ENCODE data around the gene CD63. TPM values are rescaled to one million over a fixed set of nuclear protein-coding genes. Genes with fewer than 3 reads are reported as not detected.

The CD63 gene
- total and polyA plus RNA-seq, 2 of the 13 experiments (the other 11 are each of a cell fraction or from before 2014, with no cell fraction given): 234 to 277 TPM

DNA sequence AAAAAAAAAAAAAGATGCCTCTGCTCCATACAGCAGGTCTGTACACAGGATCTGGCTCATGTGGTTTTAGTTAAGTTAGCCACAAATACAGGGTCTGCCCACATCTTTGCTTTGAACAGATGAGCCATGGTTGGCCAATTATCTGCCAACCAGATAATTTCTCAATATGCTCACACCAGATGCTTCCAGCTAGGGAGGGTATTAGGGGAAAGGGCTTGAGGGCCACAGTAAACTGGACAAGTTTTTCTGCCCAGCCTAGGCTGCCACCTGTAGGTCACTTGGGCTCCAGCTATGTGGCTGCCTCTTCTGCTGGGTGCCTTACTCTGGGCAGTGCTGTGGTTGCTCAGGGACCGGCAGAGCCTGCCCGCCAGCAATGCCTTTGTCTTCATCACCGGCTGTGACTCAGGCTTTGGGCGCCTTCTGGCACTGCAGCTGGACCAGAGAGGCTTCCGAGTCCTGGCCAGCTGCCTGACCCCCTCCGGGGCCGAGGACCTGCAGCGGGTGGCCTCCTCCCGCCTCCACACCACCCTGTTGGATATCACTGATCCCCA is 7.8 kb downstream of the CD63 start (continued):
- TF ChIP-seq, protein P1, sequence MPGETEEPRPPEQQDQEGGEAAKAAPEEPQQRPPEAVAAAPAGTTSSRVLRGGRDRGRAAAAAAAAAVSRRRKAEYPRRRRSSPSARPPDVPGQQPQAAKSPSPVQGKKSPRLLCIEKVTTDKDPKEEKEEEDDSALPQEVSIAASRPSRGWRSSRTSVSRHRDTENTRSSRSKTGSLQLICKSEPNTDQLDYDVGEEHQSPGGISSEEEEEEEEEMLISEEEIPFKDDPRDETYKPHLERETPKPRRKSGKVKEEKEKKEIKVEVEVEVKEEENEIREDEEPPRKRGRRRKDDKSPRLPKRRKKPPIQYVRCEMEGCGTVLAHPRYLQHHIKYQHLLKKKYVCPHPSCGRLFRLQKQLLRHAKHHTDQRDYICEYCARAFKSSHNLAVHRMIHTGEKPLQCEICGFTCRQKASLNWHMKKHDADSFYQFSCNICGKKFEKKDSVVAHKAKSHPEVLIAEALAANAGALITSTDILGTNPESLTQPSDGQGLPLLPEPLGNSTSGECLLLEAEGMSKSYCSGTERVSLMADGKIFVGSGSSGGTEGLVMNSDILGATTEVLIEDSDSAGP (CRISPR knock-in tag; IDR thresholded peaks at IDR 0.05; ENCODE audit: borderline replicate concordance): peak; percentile 54; the same call in 1 of the 2 replicates
- TF ChIP-seq, protein P2, sequence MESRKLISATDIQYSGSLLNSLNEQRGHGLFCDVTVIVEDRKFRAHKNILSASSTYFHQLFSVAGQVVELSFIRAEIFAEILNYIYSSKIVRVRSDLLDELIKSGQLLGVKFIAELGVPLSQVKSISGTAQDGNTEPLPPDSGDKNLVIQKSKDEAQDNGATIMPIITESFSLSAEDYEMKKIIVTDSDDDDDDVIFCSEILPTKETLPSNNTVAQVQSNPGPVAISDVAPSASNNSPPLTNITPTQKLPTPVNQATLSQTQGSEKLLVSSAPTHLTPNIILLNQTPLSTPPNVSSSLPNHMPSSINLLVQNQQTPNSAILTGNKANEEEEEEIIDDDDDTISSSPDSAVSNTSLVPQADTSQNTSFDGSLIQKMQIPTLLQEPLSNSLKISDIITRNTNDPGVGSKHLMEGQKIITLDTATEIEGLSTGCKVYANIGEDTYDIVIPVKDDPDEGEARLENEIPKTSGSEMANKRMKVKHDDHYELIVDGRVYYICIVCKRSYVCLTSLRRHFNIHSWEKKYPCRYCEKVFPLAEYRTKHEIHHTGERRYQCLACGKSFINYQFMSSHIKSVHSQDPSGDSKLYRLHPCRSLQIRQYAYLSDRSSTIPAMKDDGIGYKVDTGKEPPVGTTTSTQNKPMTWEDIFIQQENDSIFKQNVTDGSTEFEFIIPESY (CRISPR knock-in tag; IDR thresholded peaks at IDR 0.05): peak; percentile 88
- TF ChIP-seq BRD4 (CRISPR knock-in tag; IDR thresholded peaks at IDR 0.05): no peak
- TF ChIP-seq STAG1 (CRISPR knock-in tag; IDR thresholded peaks at IDR 0.05): peak; percentile 80
- TF ChIP-seq SMC3 (IDR thresholded peaks at IDR 0.05; ENCODE audit: low read length): peak; percentile 66
- no peak for TF ChIP-seq ZNF724P (CRISPR knock-in tag; IDR thresholded peaks at IDR 0.05; ENCODE audit: borderline replicate concordance)
- no peak for TF ChIP-seq MIER3 (CRISPR knock-in tag; IDR thresholded peaks at IDR 0.05; ENCODE audit: borderline replicate concordance)
- 0 out of 2 replicates have a peak, but pooled peaks have one; percentile 6 for TF ChIP-seq BHLHE40 (IDR thresholded peaks at IDR 0.05; ENCODE audit: low read length)
- no peak for TF ChIP-seq ZNF234 (CRISPR knock-in tag; conservative IDR thresholded peaks at IDR 0.05)
- TF ChIP-seq, protein P3, sequence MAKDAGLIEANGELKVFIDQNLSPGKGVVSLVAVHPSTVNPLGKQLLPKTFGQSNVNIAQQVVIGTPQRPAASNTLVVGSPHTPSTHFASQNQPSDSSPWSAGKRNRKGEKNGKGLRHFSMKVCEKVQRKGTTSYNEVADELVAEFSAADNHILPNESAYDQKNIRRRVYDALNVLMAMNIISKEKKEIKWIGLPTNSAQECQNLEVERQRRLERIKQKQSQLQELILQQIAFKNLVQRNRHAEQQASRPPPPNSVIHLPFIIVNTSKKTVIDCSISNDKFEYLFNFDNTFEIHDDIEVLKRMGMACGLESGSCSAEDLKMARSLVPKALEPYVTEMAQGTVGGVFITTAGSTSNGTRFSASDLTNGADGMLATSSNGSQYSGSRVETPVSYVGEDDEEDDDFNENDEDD (CRISPR knock-in tag; IDR thresholded peaks at IDR 0.05; ENCODE audit: borderline replicate concordance): no peak
- TF ChIP-seq ZNF343 (CRISPR knock-in tag; IDR thresholded peaks at IDR 0.05): 0 out of 2 replicates have a peak, but pooled peaks have one; percentile 50
- TF ChIP-seq, protein P4, sequence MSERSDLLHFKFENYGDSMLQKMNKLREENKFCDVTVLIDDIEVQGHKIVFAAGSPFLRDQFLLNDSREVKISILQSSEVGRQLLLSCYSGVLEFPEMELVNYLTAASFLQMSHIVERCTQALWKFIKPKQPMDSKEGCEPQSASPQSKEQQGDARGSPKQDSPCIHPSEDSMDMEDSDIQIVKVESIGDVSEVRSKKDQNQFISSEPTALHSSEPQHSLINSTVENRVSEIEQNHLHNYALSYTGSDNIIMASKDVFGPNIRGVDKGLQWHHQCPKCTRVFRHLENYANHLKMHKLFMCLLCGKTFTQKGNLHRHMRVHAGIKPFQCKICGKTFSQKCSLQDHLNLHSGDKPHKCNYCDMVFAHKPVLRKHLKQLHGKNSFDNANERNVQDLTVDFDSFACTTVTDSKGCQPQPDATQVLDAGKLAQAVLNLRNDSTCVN (CRISPR knock-in tag; IDR thresholded peaks at IDR 0.05; ENCODE audit: borderline replicate concordance): 0 out of 2 replicates have a peak, but pooled peaks have one; percentile 22
- TF ChIP-seq, protein P5, sequence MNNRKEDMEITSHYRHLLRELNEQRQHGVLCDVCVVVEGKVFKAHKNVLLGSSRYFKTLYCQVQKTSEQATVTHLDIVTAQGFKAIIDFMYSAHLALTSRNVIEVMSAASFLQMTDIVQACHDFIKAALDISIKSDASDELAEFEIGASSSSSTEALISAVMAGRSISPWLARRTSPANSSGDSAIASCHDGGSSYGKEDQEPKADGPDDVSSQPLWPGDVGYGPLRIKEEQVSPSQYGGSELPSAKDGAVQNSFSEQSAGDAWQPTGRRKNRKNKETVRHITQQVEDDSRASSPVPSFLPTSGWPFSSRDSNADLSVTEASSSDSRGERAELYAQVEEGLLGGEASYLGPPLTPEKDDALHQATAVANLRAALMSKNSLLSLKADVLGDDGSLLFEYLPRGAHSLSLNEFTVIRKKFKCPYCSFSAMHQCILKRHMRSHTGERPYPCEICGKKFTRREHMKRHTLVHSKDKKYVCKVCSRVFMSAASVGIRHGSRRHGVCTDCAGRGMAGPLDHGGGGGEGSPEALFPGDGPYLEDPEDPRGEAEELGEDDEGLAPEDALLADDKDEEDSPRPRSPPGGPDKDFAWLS (CRISPR knock-in tag; IDR thresholded peaks at IDR 0.05; ENCODE audit: borderline replicate concordance): 0 out of 2 replicates have a peak, but pooled peaks have one; percentile 63
- peak; percentile 18; the same call in 1 of the 2 replicates for TF ChIP-seq GABPB1 (CRISPR knock-in tag; IDR thresholded peaks at IDR 0.05)
- 0 out of 2 replicates have a peak, but pooled peaks have one; percentile 21 for TF ChIP-seq ZNF263 (CRISPR knock-in tag; IDR thresholded peaks at IDR 0.05)
- no peak; the same call in 1 of the 2 replicates for TF ChIP-seq FOSL2 (CRISPR knock-in tag; IDR thresholded peaks at IDR 0.05)
- TF ChIP-seq AGO2 (optimal IDR thresholded peaks at IDR 0.05; ENCODE audit: low read depth, low read length): peak; percentile 69
- no peak; the same call in 1 of the 2 replicates for TF ChIP-seq ERF (CRISPR knock-in tag; IDR thresholded peaks at IDR 0.05)
- TF ChIP-seq AHR (CRISPR knock-in tag; IDR thresholded peaks at IDR 0.05): no peak
- TF ChIP-seq HNRNPUL1 (IDR thresholded peaks at IDR 0.05; ENCODE audit: low read depth, low read length): no peak

Measured in HepG2 (cell line).